Tibial nerve (tissue), 4 donors: ENCODE data around the gene BMERB1. TPM values are rescaled to one million over a fixed set of nuclear protein-coding genes. Genes with fewer than 3 reads are reported as not detected.

Experiments used
- DNase-seq, 2 donors: peaks; one replicate each; pipeline ENCODE4 v3.0.0-alpha.2; 2019; ENCODE audit warnings: low spot score in 2 of 2
- H3K27ac ChIP-seq, 4 donors: fragments of 200-600 bp; sonication (generic) in 3 of 4; one replicate each; pipeline ENCODE4 v1.5.1; 2017 to 2019; ENCODE audit warnings: mild to moderate bottlenecking in 1 of 4
- H3K27me3 ChIP-seq, 2 donors: fragments of 200-600 bp; sonication (generic) in 1 of 2; one replicate each; pipeline versions ENCODE4 v1.5.1 to v1.6.0; 2017 to 2019
- H3K36me3 ChIP-seq, 3 donors: fragments of 200-600 bp; sonication (generic); one replicate each; pipeline ENCODE4 v1.5.1; 2018 to 2019
- H3K4me1 ChIP-seq, 4 donors: fragments of 200-600 bp; sonication (generic) in 3 of 4; one replicate each; pipeline ENCODE4 v1.5.1; 2017 to 2019
- H3K4me3 ChIP-seq, 4 donors: fragments of 200-600 bp; sonication (generic) in 3 of 4; one replicate each; pipeline ENCODE4 v1.5.1; 2017 to 2019; ENCODE audit warnings: mild to moderate bottlenecking in 1 of 4, moderate library complexity in 1 of 4
- H3K9me3 ChIP-seq, 4 donors: fragments of 200-600 bp; sonication (generic) in 3 of 4; one replicate each; pipeline ENCODE4 v1.5.1; 2017 to 2019
- CTCF ChIP-seq, 5 experiments: fragments of 200-600 bp in 3 of 5; fragments of 450-650 bp in 2 of 5; sonication (generic) in 3 of 5; IDR thresholded peaks; one replicate each; pipeline ENCODE4 v1.5.1; 2016 to 2019; ENCODE audit warnings: antibody characterized with exemption in 5 of 5, mild to moderate bottlenecking in 3 of 5, moderate library complexity in 2 of 5
- EP300 ChIP-seq, 2 donors: sonication (generic); formaldehyde crosslinking; IDR thresholded peaks; one replicate each; pipeline ENCODE4 v1.6.1; 2017; ENCODE audit warnings: antibody characterized with exemption in 2 of 2, mild to moderate bottlenecking in 1 of 2
- POLR2A ChIP-seq, 2 donors: fragments of 450-650 bp; IDR thresholded peaks; one replicate each; pipeline ENCODE4 v1.6.1; 2017; ENCODE audit warnings: antibody characterized with exemption in 2 of 2, mild to moderate bottlenecking in 2 of 2, moderate library complexity in 2 of 2
- WGBS, 2 donors: methylation state at CpG; one replicate each; pipeline ENCODE4 v1.1.5; 2018; 5-methylcytosine and 5-hydroxymethylcytosine counted together
- total RNA-seq, 4 donors: library from RNA; depleted of rRNA; stranded (reverse); fragments of >200 nt; gene quantifications; one replicate each; pipeline ENCODE4 v1.1.0, GENCODE V29; 2016

Gene BMERB1
- total RNA-seq, 4 donors from 2014 or later, result 42.9 to 85.9 (median 54.8) TPM

GRCh38 chr16:15457400-15457799 is 23.0 kb downstream of the BMERB1 start:
- TF ChIP-seq POLR2A (IDR thresholded peaks at IDR 0.05), result no peak
- TF ChIP-seq EP300 (IDR thresholded peaks at IDR 0.05), result no peak
- no peak for TF ChIP-seq CTCF (IDR thresholded peaks at IDR 0.05)
- no peak for DNase-seq
- Histone ChIP-seq H3K4me1 (peaks cover 0 to 4% (median 0%) of the 10 kb centered on the region in 4 donors), H3K27ac (no peak overlapping the region), H3K27me3 (no peaks in the 10 kb centered on the region), H3K4me3 (no peak overlapping the region), H3K9me3 (no peaks in the 10 kb centered on the region), H3K36me3 (peaks cover 0 to 6% (median 0%) of the 10 kb centered on the region in 3 donors)
- 88 to 93% methylated on average over 3 of the region's 3 CpGs for WGBS, 2 donors

- H3K4me1 ChIP-seq, result peaks cover 0 to 4% (median 0%) of the 10 kb centered on the region in 4 donors
- no peak overlapping the region for H3K27ac ChIP-seq
- no peak overlapping the region for H3K4me3 ChIP-seq
- H3K27me3 ChIP-seq, result no peaks in the 10 kb centered on the region
- DNase-seq, result no peak
- peaks cover 0 to 6% (median 0%) of the 10 kb centered on the region in 3 donors for H3K36me3 ChIP-seq
- TF ChIP-seq CTCF (IDR thresholded peaks at IDR 0.05), result no peak
- no peak for TF ChIP-seq EP300 (IDR thresholded peaks at IDR 0.05)
- no peak for TF ChIP-seq POLR2A (IDR thresholded peaks at IDR 0.05)
- no peaks in the 10 kb centered on the region for H3K9me3 ChIP-seq
- 57 to 71% methylated on average over 4 of the region's 4 CpGs for WGBS, 2 donors
Observed at GRCh38 chr16:15457958-15458357, 23.6 kb downstream of the BMERB1 start.

GRCh38 chr16:15459791-15460190 is 25.4 kb downstream of the BMERB1 start:
- no peaks in the 10 kb centered on the region for H3K36me3 ChIP-seq
- no peaks in the 10 kb centered on the region for H3K27me3 ChIP-seq
- H3K9me3 ChIP-seq, result no peaks in the 10 kb centered on the region
- H3K4me3 ChIP-seq, result no peak overlapping the region
- DNase-seq, result no peak
- WGBS, 2 donors, result 85 to 97% methylated on average over 1 of the region's 1 CpG
- H3K4me1 ChIP-seq, result peaks cover 0 to 4% (median 0%) of the 10 kb centered on the region in 4 donors
- TF ChIP-seq EP300 (IDR thresholded peaks at IDR 0.05), result no peak
- no peak for TF ChIP-seq CTCF (IDR thresholded peaks at IDR 0.05)
- TF ChIP-seq POLR2A (IDR thresholded peaks at IDR 0.05), result no peak
- H3K27ac ChIP-seq, result no peak overlapping the region

- Histone ChIP-seq H3K4me1 (peaks cover 0 to 4% (median 0%) of the 10 kb centered on the region in 4 donors), H3K9me3 (no peaks in the 10 kb centered on the region), H3K4me3 (no peak overlapping the region), H3K36me3 (no peaks in the 10 kb centered on the region), H3K27me3 (no peaks in the 10 kb centered on the region), H3K27ac (no peak overlapping the region)
- WGBS, 2 donors, result 82 to 87% methylated on average over 3 of the region's 3 CpGs
- TF ChIP-seq CTCF (IDR thresholded peaks at IDR 0.05), result no peak
- DNase-seq, result no peak
Observed at GRCh38 chr16:15460601-15461000, 26.2 kb downstream of the BMERB1 start.

GRCh38 chr16:15461376-15461775 is 27.0 kb downstream of the BMERB1 start:
- Histone ChIP-seq H3K27me3 (no peaks in the 10 kb centered on the region), H3K4me1 (peaks cover 0 to 4% (median 0%) of the 10 kb centered on the region in 4 donors), H3K36me3 (no peaks in the 10 kb centered on the region), H3K9me3 (no peaks in the 10 kb centered on the region), H3K4me3 (no peak overlapping the region), H3K27ac (no peak overlapping the region)
- TF ChIP-seq POLR2A (IDR thresholded peaks at IDR 0.05) (no peak), CTCF (IDR thresholded peaks at IDR 0.05) (no peak), EP300 (IDR thresholded peaks at IDR 0.05) (no peak)
- no peak for DNase-seq
- 76 to 85% methylated on average over 6 of the region's 6 CpGs for WGBS, 2 donors
